OCI-LY1 (cell line): ENCODE data around the gene TCF4.
A peak's percentile ranks its signal among the peaks of the same experiment; 100 is the strongest.

Experiments
- H2AFZ ChIP-seq: fragments of 200-600 bp; sonication (generic), shearing (Covaris generic); 2 replicates; pipeline ENCODE4 v1.6.0; 2014; ENCODE audit warnings: antibody characterized with exemption, mild to moderate bottlenecking, low read length
- H3F3A ChIP-seq: fragments of 200-600 bp; sonication (generic), shearing (Covaris generic); 2 replicates; pipeline ENCODE4 v1.6.0; 2014; ENCODE audit warnings: mild to moderate bottlenecking, antibody characterized with exemption, low read length, moderate library complexity; ENCODE audit not compliant: insufficient read depth
- H3K27ac ChIP-seq: fragments of 200-600 bp; sonication (generic); 2 replicates; pipeline ENCODE4 v1.5.1; 2014; ENCODE audit warnings: low read length, mixed run types, mild to moderate bottlenecking, low read depth; ENCODE audit not compliant: poor library complexity, severe bottlenecking
- H3K27me3 ChIP-seq: fragments of 200-600 bp; sonication (generic); 2 replicates; pipeline ENCODE4 v1.6.0; 2014; ENCODE audit warnings: antibody characterized with exemption, mild to moderate bottlenecking, low read length, moderate library complexity; ENCODE audit not compliant: insufficient read depth
- H3K36me3 ChIP-seq: fragments of 200-600 bp; sonication (generic); 2 replicates; pipeline ENCODE4 v1.6.1; 2014; ENCODE audit warnings: mild to moderate bottlenecking, antibody characterized with exemption, low read length, moderate library complexity, mixed read lengths; ENCODE audit not compliant: insufficient read depth
- H3K4me1 ChIP-seq: fragments of 200-600 bp; sonication (generic); 2 replicates; pipeline ENCODE4 v1.5.1; 2014; ENCODE audit warnings: mild to moderate bottlenecking, low read length, moderate library complexity; ENCODE audit not compliant: insufficient read depth, severe bottlenecking
- H3K4me2 ChIP-seq: fragments of 200-600 bp; sonication (generic), shearing (Covaris generic); 2 replicates; pipeline ENCODE4 v1.6.1; 2014; ENCODE audit warnings: low read length
- H3K4me3 ChIP-seq: fragments of 200-600 bp; sonication (generic); 2 replicates; pipeline ENCODE4 v1.5.1; 2014; ENCODE audit warnings: low read length, low read depth, mild to moderate bottlenecking, mixed read lengths; ENCODE audit not compliant: poor library complexity, severe bottlenecking
- H3K79me2 ChIP-seq: fragments of 200-600 bp; shearing (Covaris generic); 2 replicates; pipeline ENCODE4 v1.6.1; 2016; ENCODE audit warnings: mixed run types, low read length, mixed read lengths; ENCODE audit not compliant: insufficient read depth
- H3K9ac ChIP-seq: fragments of 200-600 bp; sonication (generic), shearing (Covaris generic); 2 replicates; pipeline ENCODE4 v1.6.1; 2014; ENCODE audit warnings: mild to moderate bottlenecking, low read length, mixed read lengths
- H3K9me2 ChIP-seq: fragments of 200-600 bp; sonication (generic), shearing (Covaris generic); 2 replicates; pipeline ENCODE4 v1.6.1; 2014; ENCODE audit warnings: low read depth, mild to moderate bottlenecking, low read length, mixed read lengths
- H3K9me3 ChIP-seq: fragments of 200-600 bp; shearing (Covaris generic); 2 replicates; pipeline ENCODE4 v1.6.1; 2014; ENCODE audit warnings: low read length, mixed read lengths
- H4K20me1 ChIP-seq: fragments of 200-600 bp; sonication (generic), shearing (Covaris generic); 2 replicates; pipeline ENCODE4 v1.6.0; 2016; ENCODE audit warnings: mild to moderate bottlenecking, low read length; ENCODE audit not compliant: insufficient read depth
- EZH2 ChIP-seq: fragments of 200-600 bp; sonication (generic), shearing (Covaris generic); IDR thresholded peaks from 2 replicates; pipeline ENCODE4 v1.8.0; 2017; ENCODE audit warnings: borderline replicate concordance, mixed run types, mild to moderate bottlenecking, antibody characterized with exemption, low read length, moderate library complexity, mixed read lengths
- TF ChIP-seq, protein P1 (sequence below): fragments of 200-600 bp; sonication (generic), shearing (Covaris generic); IDR thresholded peaks from 2 replicates; pipeline ENCODE4 v1.5.1; 2017; ENCODE audit warnings: mild to moderate bottlenecking, antibody characterized with exemption, low read length, moderate library complexity, mixed read lengths

The TCF4 gene

DNA sequence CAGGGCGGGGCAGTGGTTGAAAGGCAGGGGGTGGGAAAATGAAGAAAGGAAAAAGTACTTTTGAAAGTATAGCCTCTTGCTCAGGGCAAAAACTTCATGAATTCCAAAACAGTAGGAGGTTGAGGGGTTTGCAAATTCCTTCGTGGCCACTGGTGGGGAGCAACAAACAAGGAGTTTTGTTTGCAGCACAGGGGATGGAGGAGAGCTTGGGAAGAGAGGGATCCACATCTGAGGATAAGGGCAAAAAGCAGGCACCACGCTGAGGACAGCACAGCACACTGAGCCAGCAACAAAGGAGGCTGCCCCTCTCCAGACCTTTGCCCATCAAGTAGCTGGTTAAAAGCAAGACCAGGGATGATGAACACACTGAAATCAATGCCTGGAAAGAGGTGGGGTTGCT, 148.9 kb downstream of the TCF4 start:
- H3K9me2 ChIP-seq = no peaks in the 10 kb centered on the region
- peaks cover 94% of the 10 kb centered on the region for H3K4me1 ChIP-seq
- H3K36me3 ChIP-seq = no peaks in the 10 kb centered on the region
- no peaks in the 10 kb centered on the region for H3K9me3 ChIP-seq
- TF ChIP-seq, protein P1, sequence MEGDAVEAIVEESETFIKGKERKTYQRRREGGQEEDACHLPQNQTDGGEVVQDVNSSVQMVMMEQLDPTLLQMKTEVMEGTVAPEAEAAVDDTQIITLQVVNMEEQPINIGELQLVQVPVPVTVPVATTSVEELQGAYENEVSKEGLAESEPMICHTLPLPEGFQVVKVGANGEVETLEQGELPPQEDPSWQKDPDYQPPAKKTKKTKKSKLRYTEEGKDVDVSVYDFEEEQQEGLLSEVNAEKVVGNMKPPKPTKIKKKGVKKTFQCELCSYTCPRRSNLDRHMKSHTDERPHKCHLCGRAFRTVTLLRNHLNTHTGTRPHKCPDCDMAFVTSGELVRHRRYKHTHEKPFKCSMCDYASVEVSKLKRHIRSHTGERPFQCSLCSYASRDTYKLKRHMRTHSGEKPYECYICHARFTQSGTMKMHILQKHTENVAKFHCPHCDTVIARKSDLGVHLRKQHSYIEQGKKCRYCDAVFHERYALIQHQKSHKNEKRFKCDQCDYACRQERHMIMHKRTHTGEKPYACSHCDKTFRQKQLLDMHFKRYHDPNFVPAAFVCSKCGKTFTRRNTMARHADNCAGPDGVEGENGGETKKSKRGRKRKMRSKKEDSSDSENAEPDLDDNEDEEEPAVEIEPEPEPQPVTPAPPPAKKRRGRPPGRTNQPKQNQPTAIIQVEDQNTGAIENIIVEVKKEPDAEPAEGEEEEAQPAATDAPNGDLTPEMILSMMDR = no peak
- no peak for TF ChIP-seq EZH2
- no peaks in the 10 kb centered on the region for H4K20me1 ChIP-seq
- no peak overlapping the region for H2AFZ ChIP-seq
- H3K27me3 ChIP-seq = no peaks in the 10 kb centered on the region
- H3K4me2 ChIP-seq = peak overlapping the region; percentile 6; the same call in 1 of the 2 replicates
- H3F3A ChIP-seq = peaks cover 4% of the 10 kb centered on the region; the same call in 1 of the 2 replicates
- H3K9ac ChIP-seq = peak overlapping the region; percentile 19; the same call in 1 of the 2 replicates
- peaks cover 32% of the 10 kb centered on the region for H3K79me2 ChIP-seq
- H3K4me3 ChIP-seq = no peak overlapping the region
- H3K27ac ChIP-seq = peak overlapping the region; percentile 91

- Histone ChIP-seq H3K9me3 (no peaks in the 10 kb centered on the region), H3K79me2 (peaks cover 21% of the 10 kb centered on the region), H3F3A (peaks cover 8% of the 10 kb centered on the region; the same call in 1 of the 2 replicates), H3K9me2 (no peaks in the 10 kb centered on the region), H3K4me1 (peaks cover 94% of the 10 kb centered on the region), H3K27ac (peak overlapping the region; percentile 74), H3K4me3 (no peak overlapping the region), H3K4me2 (no peak overlapping the region), H3K36me3 (no peaks in the 10 kb centered on the region), H3K27me3 (no peaks in the 10 kb centered on the region), H3K9ac (no peak overlapping the region), H2AFZ (no peak overlapping the region), H4K20me1 (no peaks in the 10 kb centered on the region)
- TF ChIP-seq, protein P1 = no peak
Observed at GRCh38 chr18:55435592-55435991, 152.4 kb downstream of the TCF4 start.

- Histone ChIP-seq H3K4me3 (peak overlapping the region; percentile 40), H3K36me3 (no peaks in the 10 kb centered on the region), H3K9me3 (no peaks in the 10 kb centered on the region), H3K9me2 (no peaks in the 10 kb centered on the region), H3K4me1 (peaks cover 94% of the 10 kb centered on the region), H3F3A (peaks cover 8% of the 10 kb centered on the region; the same call in 1 of the 2 replicates), H4K20me1 (no peaks in the 10 kb centered on the region), H3K79me2 (peaks cover 21% of the 10 kb centered on the region), H3K27me3 (no peaks in the 10 kb centered on the region), H3K9ac (peak overlapping the region; percentile 62; the same call in 1 of the 2 replicates), H3K4me2 (peak overlapping the region; percentile 63), H3K27ac (peak overlapping the region; percentile 95), H2AFZ (no peak overlapping the region)
- TF ChIP-seq EZH2 = no peak
- TF ChIP-seq, protein P1 = no peak
Observed at GRCh38 chr18:55433648-55434047, 154.3 kb downstream of the TCF4 start.
